Neural crest cell (in vitro differentiated cells): ENCODE results near the gene COL21A1. TPM values are rescaled to one million over a fixed set of nuclear protein-coding genes. Genes with fewer than 3 reads are reported as not detected.

Experiments used
- DNase-seq: peaks from one replicate; pipeline ENCODE4 v3.0.0; 2021; ENCODE audit warnings: low read depth, mixed read lengths, low spot score
- H3K27ac Mint-ChIP-seq: one replicate; pipeline ENCODE4 v1.8.0; 2021; ENCODE audit warnings: mild to moderate bottlenecking, mixed read lengths; ENCODE audit not compliant: unreplicated experiment
- H3K27me3 Mint-ChIP-seq: 2 replicates; pipeline ENCODE4 v1.8.0; 2021; ENCODE audit warnings: low read depth, mild to moderate bottlenecking, mixed read lengths
- H3K36me3 Mint-ChIP-seq: 2 replicates; pipeline ENCODE4 v1.8.0; 2021; ENCODE audit warnings: low read depth, mild to moderate bottlenecking, mixed read lengths
- H3K4me1 Mint-ChIP-seq: 2 replicates; pipeline ENCODE4 v1.8.0; 2021; ENCODE audit warnings: mixed read lengths
- H3K4me3 Mint-ChIP-seq: one replicate; pipeline ENCODE4 v1.8.0; 2021; ENCODE audit warnings: mild to moderate bottlenecking, mixed read lengths
- H3K9me3 Mint-ChIP-seq: 2 replicates; pipeline ENCODE4 v1.8.0; 2021; ENCODE audit warnings: mixed read lengths
- CTCF ChIP-seq: fragments of 200-600 bp; sonication (generic); conservative IDR thresholded peaks from 2 replicates; pipeline ENCODE4 v1.5.0; 2021; ENCODE audit warnings: antibody characterized with exemption, mild to moderate bottlenecking
- total RNA-seq: library from RNA; stranded (reverse); gene quantifications from 2 replicates; pipeline ENCODE4 v1.2.1, GENCODE V29; 2021

The COL21A1 gene
- total RNA-seq, 1 donor from 2014 or later = not detected

GRCh38 chr6:56143796-56144195 lies 103.6 kb downstream of the COL21A1 start:
- Mint-ChIP-seq H3K27me3 (no peaks in the 10 kb centered on the region), H3K4me3 (no peak overlapping the region), H3K27ac (no peak overlapping the region), H3K9me3 (peaks cover 7% of the 10 kb centered on the region), H3K36me3 (no peaks in the 10 kb centered on the region), H3K4me1 (no peaks in the 10 kb centered on the region)
- no peak for DNase-seq
- TF ChIP-seq CTCF = no peak

GRCh38 chr6:56140090-56140489 lies 107.3 kb downstream of the COL21A1 start:
- H3K27ac Mint-ChIP-seq = no peak overlapping the region
- H3K4me1 Mint-ChIP-seq = no peaks in the 10 kb centered on the region
- no peak for TF ChIP-seq CTCF
- peaks cover 2% of the 10 kb centered on the region for H3K36me3 Mint-ChIP-seq
- H3K4me3 Mint-ChIP-seq = no peak overlapping the region
- no peak for DNase-seq
- peaks cover 7% of the 10 kb centered on the region for H3K9me3 Mint-ChIP-seq
- H3K27me3 Mint-ChIP-seq = no peaks in the 10 kb centered on the region

- H3K4me3 Mint-ChIP-seq = no peak overlapping the region
- no peak overlapping the region for H3K27ac Mint-ChIP-seq
- H3K27me3 Mint-ChIP-seq = no peaks in the 10 kb centered on the region
- TF ChIP-seq CTCF = no peak
- peaks cover 20% of the 10 kb centered on the region for H3K9me3 Mint-ChIP-seq
- no peaks in the 10 kb centered on the region for H3K36me3 Mint-ChIP-seq
- DNase-seq = no peak
- H3K4me1 Mint-ChIP-seq = no peaks in the 10 kb centered on the region
Measured at GRCh38 chr6:56115715-56116114, 131.7 kb downstream of the COL21A1 start.

- Mint-ChIP-seq H3K27me3 (no peaks in the 10 kb centered on the region), H3K36me3 (no peaks in the 10 kb centered on the region), H3K27ac (no peak overlapping the region), H3K4me3 (no peak overlapping the region), H3K9me3 (peaks cover 8% of the 10 kb centered on the region), H3K4me1 (no peaks in the 10 kb centered on the region)
- DNase-seq = no peak
- no peak for TF ChIP-seq CTCF
Measured at GRCh38 chr6:56109149-56109548, 138.2 kb downstream of the COL21A1 start.

- no peaks in the 10 kb centered on the region for H3K27me3 Mint-ChIP-seq
- H3K9me3 Mint-ChIP-seq = peaks cover 8% of the 10 kb centered on the region
- DNase-seq = no peak
- no peak overlapping the region for H3K27ac Mint-ChIP-seq
- TF ChIP-seq CTCF = no peak
- no peaks in the 10 kb centered on the region for H3K36me3 Mint-ChIP-seq
- H3K4me3 Mint-ChIP-seq = no peak overlapping the region
- H3K4me1 Mint-ChIP-seq = no peaks in the 10 kb centered on the region
Measured at GRCh38 chr6:56106231-56106630, 141.1 kb downstream of the COL21A1 start.

- no peak overlapping the region for H3K4me3 Mint-ChIP-seq
- H3K4me1 Mint-ChIP-seq = no peaks in the 10 kb centered on the region
- DNase-seq = no peak
- no peaks in the 10 kb centered on the region for H3K36me3 Mint-ChIP-seq
- no peak for TF ChIP-seq CTCF
- H3K9me3 Mint-ChIP-seq = peaks cover 4% of the 10 kb centered on the region
- no peak overlapping the region for H3K27ac Mint-ChIP-seq
- no peaks in the 10 kb centered on the region for H3K27me3 Mint-ChIP-seq
Measured at GRCh38 chr6:56104591-56104990, 142.8 kb downstream of the COL21A1 start.
